ENCODE results near the gene CFAP221. TPM values are rescaled to one million over a fixed set of nuclear protein-coding genes. Genes with fewer than 3 reads are reported as not detected.

Gene CFAP221
- total RNA-seq, 1 donor: not detected

- no peak overlapping the region for H3K4me3 ChIP-seq (ENCODE audit: low read depth, low read length)
- no peak for DNase-seq (ENCODE audit: low read depth)
- no peak for TF ChIP-seq CTCF (IDR thresholded peaks at IDR 0.05; ENCODE audit: insufficient read depth, low read depth, low read length)
These were observed 1.7 kb downstream of the CFAP221 start for GRCh38 chr2:119545754-119546446.

- DNase-seq (ENCODE audit: low read depth): no peak
- no peak for TF ChIP-seq CTCF (IDR thresholded peaks at IDR 0.05; ENCODE audit: insufficient read depth, low read depth, low read length)
- H3K4me3 ChIP-seq (ENCODE audit: low read depth, low read length): no peak overlapping the region
These were observed 2.2 kb downstream of the CFAP221 start for GRCh38 chr2:119546447-119546767.

GRCh38 chr2:119548516-119549120 lies 4.4 kb downstream of the CFAP221 start:
- no peak for TF ChIP-seq CTCF (IDR thresholded peaks at IDR 0.05; ENCODE audit: insufficient read depth, low read depth, low read length)
- no peak overlapping the region for H3K4me3 ChIP-seq (ENCODE audit: low read depth, low read length)
- no peak for DNase-seq (ENCODE audit: low read depth)

GRCh38 chr2:119549241-119549640 lies 5.0 kb downstream of the CFAP221 start:
- no peak for TF ChIP-seq CTCF (IDR thresholded peaks at IDR 0.05; ENCODE audit: insufficient read depth, low read depth, low read length)
- H3K4me3 ChIP-seq (ENCODE audit: low read depth, low read length): no peak overlapping the region
- peak; percentile 11 for DNase-seq (ENCODE audit: low read depth)

GRCh38 chr2:119550346-119550745 lies 6.1 kb downstream of the CFAP221 start:
- no peak for DNase-seq (ENCODE audit: low read depth)
- no peak overlapping the region for H3K4me3 ChIP-seq (ENCODE audit: low read depth, low read length)
- TF ChIP-seq CTCF (IDR thresholded peaks at IDR 0.05; ENCODE audit: insufficient read depth, low read depth, low read length): no peak

- H3K4me3 ChIP-seq (ENCODE audit: low read depth, low read length): no peak overlapping the region
- no peak for DNase-seq (ENCODE audit: low read depth)
- TF ChIP-seq CTCF (IDR thresholded peaks at IDR 0.05; ENCODE audit: insufficient read depth, low read depth, low read length): no peak
These were observed 6.6 kb downstream of the CFAP221 start for GRCh38 chr2:119550856-119551255.

- H3K4me3 ChIP-seq (ENCODE audit: low read depth, low read length): no peak overlapping the region
- DNase-seq (ENCODE audit: low read depth): no peak
- TF ChIP-seq CTCF (IDR thresholded peaks at IDR 0.05; ENCODE audit: insufficient read depth, low read depth, low read length): no peak
These were observed 8.7 kb downstream of the CFAP221 start for GRCh38 chr2:119552902-119553301.
